Sigmoid colon (tissue), 4 donors: ENCODE data around the gene CEP152.

Experiments used
- POLR2AphosphoS5 ChIP-seq, 4 donors: sonication (generic); formaldehyde crosslinking; IDR thresholded peaks; one replicate each; pipeline ENCODE4 v1.6.1; 2017; ENCODE audit warnings: antibody characterized with exemption in 4 of 4
- TF ChIP-seq, protein P1 (sequence below), 4 experiments: fragments of 450-650 bp in 3 of 4; fragments of 200-600 bp in 1 of 4; IDR thresholded peaks; one replicate each; pipeline ENCODE4 v1.5.1; 2016 to 2019; ENCODE audit warnings: antibody characterized with exemption in 4 of 4, mild to moderate bottlenecking in 3 of 4, moderate library complexity in 2 of 4

DNA sequence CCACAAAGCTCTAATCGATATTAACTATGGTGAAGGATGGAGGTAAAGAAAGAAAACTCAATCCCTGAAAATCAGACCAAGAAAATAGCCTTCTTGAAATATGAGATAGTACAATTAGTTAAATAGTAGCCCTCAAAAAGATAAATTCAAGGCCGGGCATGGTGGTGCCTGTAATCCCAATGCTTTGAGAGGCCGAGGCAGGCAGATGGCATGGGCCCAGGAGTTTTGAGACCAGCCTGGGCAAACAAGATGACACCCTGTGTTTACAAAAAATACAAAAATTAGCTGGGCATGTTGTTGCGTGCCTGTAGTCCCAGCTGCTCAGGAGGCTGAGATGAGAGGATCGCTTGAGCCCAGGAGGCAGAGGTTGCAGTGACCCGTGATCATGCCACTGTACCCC lies 31.6 kb upstream of the CEP152 start:
- TF ChIP-seq, protein P1, sequence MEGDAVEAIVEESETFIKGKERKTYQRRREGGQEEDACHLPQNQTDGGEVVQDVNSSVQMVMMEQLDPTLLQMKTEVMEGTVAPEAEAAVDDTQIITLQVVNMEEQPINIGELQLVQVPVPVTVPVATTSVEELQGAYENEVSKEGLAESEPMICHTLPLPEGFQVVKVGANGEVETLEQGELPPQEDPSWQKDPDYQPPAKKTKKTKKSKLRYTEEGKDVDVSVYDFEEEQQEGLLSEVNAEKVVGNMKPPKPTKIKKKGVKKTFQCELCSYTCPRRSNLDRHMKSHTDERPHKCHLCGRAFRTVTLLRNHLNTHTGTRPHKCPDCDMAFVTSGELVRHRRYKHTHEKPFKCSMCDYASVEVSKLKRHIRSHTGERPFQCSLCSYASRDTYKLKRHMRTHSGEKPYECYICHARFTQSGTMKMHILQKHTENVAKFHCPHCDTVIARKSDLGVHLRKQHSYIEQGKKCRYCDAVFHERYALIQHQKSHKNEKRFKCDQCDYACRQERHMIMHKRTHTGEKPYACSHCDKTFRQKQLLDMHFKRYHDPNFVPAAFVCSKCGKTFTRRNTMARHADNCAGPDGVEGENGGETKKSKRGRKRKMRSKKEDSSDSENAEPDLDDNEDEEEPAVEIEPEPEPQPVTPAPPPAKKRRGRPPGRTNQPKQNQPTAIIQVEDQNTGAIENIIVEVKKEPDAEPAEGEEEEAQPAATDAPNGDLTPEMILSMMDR (IDR thresholded peaks at IDR 0.05), result no peak
- TF ChIP-seq POLR2AphosphoS5 (IDR thresholded peaks at IDR 0.05), result no peak
